Measurements from ENCODE around the gene SLC45A1. TPM values are rescaled to one million over a fixed set of nuclear protein-coding genes. Genes with fewer than 3 reads are reported as not detected.

The SLC45A1 gene
- total and polyA plus RNA-seq, 2 experiments from 2014 or later: 0.27 to 1.0 TPM

DNA sequence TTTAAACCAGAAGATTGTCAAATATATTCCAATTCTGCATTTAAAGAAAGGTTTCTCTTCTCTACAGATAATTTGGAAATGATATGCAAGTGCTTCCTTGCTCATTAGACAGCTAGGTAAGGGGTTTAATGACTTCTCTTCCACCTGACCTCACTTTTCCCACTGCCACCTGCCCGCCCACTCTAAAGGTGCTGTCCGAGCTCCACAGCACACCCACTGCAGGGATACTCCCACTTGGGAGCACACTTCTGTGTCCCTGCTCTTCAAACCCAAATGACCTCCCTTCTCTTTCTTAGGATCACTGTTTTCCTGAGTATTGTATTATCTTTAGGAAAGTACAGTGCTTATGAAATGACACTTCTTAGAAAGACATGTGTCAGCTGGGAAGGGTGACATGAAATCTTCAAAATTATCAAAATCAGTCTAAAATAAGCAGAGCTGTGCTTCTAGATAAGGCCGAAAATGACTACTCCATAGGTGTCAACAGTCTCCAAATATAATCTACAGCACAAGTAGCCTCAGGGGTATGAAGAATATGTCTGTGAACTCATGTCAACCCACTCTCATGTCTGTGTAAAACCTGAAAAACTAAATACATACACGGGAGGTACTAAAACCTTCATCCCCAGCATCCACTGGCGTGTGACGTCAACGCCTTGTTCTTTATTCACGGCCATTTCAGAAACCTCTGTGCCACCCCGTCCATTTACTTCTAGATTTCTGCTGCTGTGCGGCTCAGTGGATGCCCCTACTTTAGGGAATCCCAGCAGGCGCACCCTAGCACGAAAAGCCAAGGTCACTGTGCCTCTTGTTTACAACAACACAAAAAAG is 71.0 kb downstream of the SLC45A1 start:
- no peaks in the 10 kb centered on the region for H3K9me2 ChIP-seq (replicated peaks; ENCODE audit: insufficient read depth)
- no peak overlapping the region for H2AFZ ChIP-seq
- 96% methylated on average over 12 of the region's 12 CpGs for WGBS (ENCODE audit: low lambda C conversion rate, missing lambda C conversion rate)
- DNase-seq (ENCODE audit: low spot score): no peak
- H3K27ac ChIP-seq: no peak overlapping the region
- no peak overlapping the region for H3K4me2 ChIP-seq
- H3K36me3 ChIP-seq (replicated peaks; ENCODE audit: insufficient read depth, low read depth): no peaks in the 10 kb centered on the region
- H3K4me3 ChIP-seq: no peak overlapping the region
- no peaks in the 10 kb centered on the region for H3K9me3 ChIP-seq (ENCODE audit: low read depth)
- H3K27me3 ChIP-seq: no peaks in the 10 kb centered on the region
- peaks cover 56% of the 10 kb centered on the region for H4K20me1 ChIP-seq (ENCODE audit: insufficient read depth, poor library complexity, severe bottlenecking)
- TF ChIP-seq, protein P1, sequence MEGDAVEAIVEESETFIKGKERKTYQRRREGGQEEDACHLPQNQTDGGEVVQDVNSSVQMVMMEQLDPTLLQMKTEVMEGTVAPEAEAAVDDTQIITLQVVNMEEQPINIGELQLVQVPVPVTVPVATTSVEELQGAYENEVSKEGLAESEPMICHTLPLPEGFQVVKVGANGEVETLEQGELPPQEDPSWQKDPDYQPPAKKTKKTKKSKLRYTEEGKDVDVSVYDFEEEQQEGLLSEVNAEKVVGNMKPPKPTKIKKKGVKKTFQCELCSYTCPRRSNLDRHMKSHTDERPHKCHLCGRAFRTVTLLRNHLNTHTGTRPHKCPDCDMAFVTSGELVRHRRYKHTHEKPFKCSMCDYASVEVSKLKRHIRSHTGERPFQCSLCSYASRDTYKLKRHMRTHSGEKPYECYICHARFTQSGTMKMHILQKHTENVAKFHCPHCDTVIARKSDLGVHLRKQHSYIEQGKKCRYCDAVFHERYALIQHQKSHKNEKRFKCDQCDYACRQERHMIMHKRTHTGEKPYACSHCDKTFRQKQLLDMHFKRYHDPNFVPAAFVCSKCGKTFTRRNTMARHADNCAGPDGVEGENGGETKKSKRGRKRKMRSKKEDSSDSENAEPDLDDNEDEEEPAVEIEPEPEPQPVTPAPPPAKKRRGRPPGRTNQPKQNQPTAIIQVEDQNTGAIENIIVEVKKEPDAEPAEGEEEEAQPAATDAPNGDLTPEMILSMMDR (IDR thresholded peaks at IDR 0.05; ENCODE audit: poor library complexity): no peak
- TF ChIP-seq EZH2phosphoT487 (IDR thresholded peaks at IDR 0.05; ENCODE audit: low read depth, severe bottlenecking, unreplicated experiment) (no peak), EZH2 (IDR thresholded peaks at IDR 0.05; ENCODE audit: borderline replicate concordance) (no peak)
- peaks cover 95% of the 10 kb centered on the region for H3K79me2 ChIP-seq
- H3K4me1 ChIP-seq (ENCODE audit: insufficient read depth): peaks cover 11% of the 10 kb centered on the region

DNA sequence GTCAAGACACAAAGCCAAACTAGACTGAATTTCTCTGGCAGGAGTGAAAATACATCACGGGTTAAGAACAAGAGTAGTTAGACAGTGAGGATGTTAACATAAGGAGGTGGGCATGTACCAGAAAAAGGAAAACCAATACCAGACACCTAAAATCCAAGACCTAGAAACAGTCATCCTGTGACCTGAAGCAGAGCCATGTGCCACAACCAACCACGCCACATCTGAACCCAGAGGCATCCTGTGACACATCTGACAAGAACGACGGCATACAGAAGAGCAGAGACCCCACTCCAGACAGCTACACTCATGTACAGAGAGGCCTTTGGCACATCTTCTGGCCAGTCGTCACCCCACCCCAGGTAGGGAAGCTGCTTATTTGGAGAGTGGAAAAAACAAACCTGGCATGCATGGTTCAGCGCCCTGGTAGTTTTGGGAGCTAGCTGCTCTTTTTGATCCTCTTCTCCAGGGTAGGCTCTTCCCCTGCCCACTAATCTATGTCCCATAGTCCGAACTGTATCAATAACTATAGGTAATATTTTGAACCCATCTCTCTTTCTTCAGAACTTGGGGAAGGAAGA is 72.1 kb downstream of the SLC45A1 start:
- H3K36me3 ChIP-seq (replicated peaks; ENCODE audit: insufficient read depth, low read depth): no peaks in the 10 kb centered on the region
- H3K4me1 ChIP-seq (ENCODE audit: insufficient read depth): peaks cover 16% of the 10 kb centered on the region
- TF ChIP-seq EZH2phosphoT487 (IDR thresholded peaks at IDR 0.05; ENCODE audit: low read depth, severe bottlenecking, unreplicated experiment) (no peak), EZH2 (IDR thresholded peaks at IDR 0.05; ENCODE audit: borderline replicate concordance) (no peak)
- TF ChIP-seq, protein P1 (IDR thresholded peaks at IDR 0.05; ENCODE audit: poor library complexity): no peak
- H3K9me2 ChIP-seq (replicated peaks; ENCODE audit: insufficient read depth): no peaks in the 10 kb centered on the region
- peaks cover 52% of the 10 kb centered on the region for H4K20me1 ChIP-seq (ENCODE audit: insufficient read depth, poor library complexity, severe bottlenecking)
- peaks cover 95% of the 10 kb centered on the region for H3K79me2 ChIP-seq
- H3K9me3 ChIP-seq (ENCODE audit: low read depth): no peaks in the 10 kb centered on the region
- no peak overlapping the region for H2AFZ ChIP-seq
- no peak for DNase-seq (ENCODE audit: low spot score)
- H3K27ac ChIP-seq: no peak overlapping the region
- no peak overlapping the region for H3K4me2 ChIP-seq
- no peaks in the 10 kb centered on the region for H3K27me3 ChIP-seq
- WGBS (ENCODE audit: low lambda C conversion rate, missing lambda C conversion rate): 93% methylated on average over 7 of the region's 7 CpGs
- H3K4me3 ChIP-seq: no peak overlapping the region

DNA sequence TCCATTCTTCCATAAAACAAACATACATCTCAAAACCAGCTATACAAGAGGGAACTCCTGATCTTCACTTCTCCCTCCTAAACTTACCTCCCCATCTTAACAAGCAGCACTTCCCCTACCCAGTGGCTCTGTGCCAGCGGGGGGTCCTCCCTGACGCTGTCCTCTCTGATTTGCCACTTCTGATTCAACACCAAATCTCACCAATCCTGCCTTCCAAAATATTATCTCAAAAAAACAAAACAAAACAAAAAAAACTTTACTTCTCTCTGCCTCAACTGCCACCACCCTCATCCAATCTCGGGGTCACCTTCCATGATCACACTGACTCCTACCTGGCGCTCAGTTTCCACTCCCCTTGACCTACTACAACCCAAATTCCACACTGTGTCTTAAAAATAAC is 72.8 kb downstream of the SLC45A1 start:
- no peak overlapping the region for H3K27ac ChIP-seq
- WGBS (ENCODE audit: low lambda C conversion rate, missing lambda C conversion rate): 93% methylated on average over 4 of the region's 4 CpGs

More for the DNA sequence above, 72.8 kb downstream of the SLC45A1 start:
- no peaks in the 10 kb centered on the region for H3K36me3 ChIP-seq (replicated peaks; ENCODE audit: insufficient read depth, low read depth)
- H3K4me2 ChIP-seq: no peak overlapping the region
- H3K9me2 ChIP-seq (replicated peaks; ENCODE audit: insufficient read depth): no peaks in the 10 kb centered on the region
- H3K4me1 ChIP-seq (ENCODE audit: insufficient read depth): peaks cover 20% of the 10 kb centered on the region
- H3K9me3 ChIP-seq (ENCODE audit: low read depth): no peaks in the 10 kb centered on the region
- no peak overlapping the region for H2AFZ ChIP-seq
- no peak for DNase-seq (ENCODE audit: low spot score)
- TF ChIP-seq EZH2 (IDR thresholded peaks at IDR 0.05; ENCODE audit: borderline replicate concordance): no peak
- TF ChIP-seq, protein P1 (IDR thresholded peaks at IDR 0.05; ENCODE audit: poor library complexity): no peak
- TF ChIP-seq EZH2phosphoT487 (IDR thresholded peaks at IDR 0.05; ENCODE audit: low read depth, severe bottlenecking, unreplicated experiment): no peak
- H3K79me2 ChIP-seq: peaks cover 95% of the 10 kb centered on the region
- H4K20me1 ChIP-seq (ENCODE audit: insufficient read depth, poor library complexity, severe bottlenecking): peaks cover 47% of the 10 kb centered on the region
- H3K4me3 ChIP-seq: no peak overlapping the region
- no peaks in the 10 kb centered on the region for H3K27me3 ChIP-seq
